ENCODE results near the gene RTP5. TPM values are rescaled to one million over a fixed set of nuclear protein-coding genes. Genes with fewer than 3 reads are reported as not detected.

RTP5 gene
- total and polyA plus RNA-seq, 8 donors: 0.10 TPM; not detected in 7

- intact Hi-C loops (cut with DNase I): no loop called here
- Histone ChIP-seq H3K36me3 (no peaks in the 10 kb centered on the region), H3K9me3 (no peaks in the 10 kb centered on the region), H3K4me1 (peaks cover 5 to 26% of the 10 kb centered on the region in 2 donors), H3K4me3 (peak overlapping the region in 1 of 2 donors; percentile 31), H3K27ac (no peak overlapping the region), H3K27me3 (peaks cover 4 to 38% of the 10 kb centered on the region in 2 donors)
- TF ChIP-seq CTCF (IDR thresholded peaks at IDR 0.05): no peak
- DNase-seq (peak; percentile 60 to 90 (median 79)), ATAC-seq (peak; percentile 92)
Observed at GRCh38 chr2:241844066-241844728, 25.3 kb upstream of the RTP5 start.

GRCh38 chr2:241844831-241845578 is 24.5 kb upstream of the RTP5 start:
- H3K4me1 ChIP-seq: peaks cover 5 to 26% of the 10 kb centered on the region in 2 donors
- DNase-seq (peak in 1 of 4 donors; percentile 32), ATAC-seq (no peak)
- H3K9me3 ChIP-seq: no peaks in the 10 kb centered on the region
- no peaks in the 10 kb centered on the region for H3K36me3 ChIP-seq
- TF ChIP-seq CTCF (IDR thresholded peaks at IDR 0.05): no peak
- peaks cover 4 to 38% of the 10 kb centered on the region in 2 donors for H3K27me3 ChIP-seq
- H3K4me3 ChIP-seq: peak overlapping the region in 1 of 2 donors; percentile 31
- intact Hi-C loops (cut with DNase I): no loop called here
- H3K27ac ChIP-seq: no peak overlapping the region

- Histone ChIP-seq H3K36me3 (no peaks in the 10 kb centered on the region), H3K4me3 (no peak overlapping the region), H3K4me1 (peaks cover 5 to 26% of the 10 kb centered on the region in 2 donors), H3K27me3 (peaks cover 4 to 38% of the 10 kb centered on the region in 2 donors), H3K27ac (no peak overlapping the region), H3K9me3 (no peaks in the 10 kb centered on the region)
- ATAC-seq: no peak
- intact Hi-C loops (cut with DNase I): no loop called here
- TF ChIP-seq CTCF (IDR thresholded peaks at IDR 0.05): no peak
- no peak for DNase-seq
Observed at GRCh38 chr2:241846406-241846805, 23.1 kb upstream of the RTP5 start.

- no peak for TF ChIP-seq CTCF (IDR thresholded peaks at IDR 0.05)
- Histone ChIP-seq H3K27me3 (peaks cover 4 to 27% of the 10 kb centered on the region in 2 donors), H3K4me3 (no peak overlapping the region), H3K36me3 (no peaks in the 10 kb centered on the region), H3K9me3 (no peaks in the 10 kb centered on the region), H3K4me1 (peaks cover 3 to 12% of the 10 kb centered on the region in 2 donors), H3K27ac (no peak overlapping the region)
- ATAC-seq (no peak), DNase-seq (no peak)
- intact Hi-C loops (cut with DNase I): no loop called here
Observed at GRCh38 chr2:241848761-241849615, 20.5 kb upstream of the RTP5 start.

Measured in left lung (tissue), 10 donors.